Upper lobe of left lung (tissue), 6 donors: Measurements from ENCODE around the gene OLR1. TPM values are rescaled to one million over a fixed set of nuclear protein-coding genes. Genes with fewer than 3 reads are reported as not detected.
"Not testable (repeated sequence)": the region's sequence is repeated elsewhere in the genome, so short reads cannot be mapped to it uniquely, and the experiment has no call there.

ENCODE experiments used
- ATAC-seq, 2 donors: fragments of 200-7000 bp; cut with Tn5 transposase; one replicate each; pipeline ENCODE4 v1.9.1; 2022; ENCODE audit warnings: mild to moderate bottlenecking in 2 of 2, moderate library complexity in 2 of 2; ENCODE audit not compliant: low FRiP score in 2 of 2
- DNase-seq, 2 donors: peaks; one replicate each; pipeline ENCODE4 v3.0.0-alpha.2; 2019 to 2020
- H3K27ac ChIP-seq, 4 donors: fragments of 200-600 bp; sonication (generic); one replicate each; pipeline ENCODE4 v1.5.1; 2016 to 2019
- H3K27me3 ChIP-seq, 4 donors: fragments of 200-600 bp; sonication (generic); one replicate each; pipeline ENCODE4 v1.5.1; 2017 to 2019
- H3K36me3 ChIP-seq, 4 donors: fragments of 200-600 bp; sonication (generic); one replicate each; pipeline ENCODE4 v1.5.1; 2016 to 2019
- H3K4me1 ChIP-seq, 4 donors: fragments of 200-600 bp; sonication (generic); one replicate each; pipeline ENCODE4 v1.5.1; 2018 to 2019
- H3K4me3 ChIP-seq, 4 donors: fragments of 200-600 bp; sonication (generic); one replicate each; pipeline ENCODE4 v1.5.1; 2017 to 2019; ENCODE audit warnings: mild to moderate bottlenecking in 2 of 4, moderate library complexity in 1 of 4
- H3K9me3 ChIP-seq, 4 donors: fragments of 200-600 bp; sonication (generic); one replicate each; pipeline ENCODE4 v1.5.1; 2018 to 2019
- EP300 ChIP-seq, 4 donors: sonication (generic); formaldehyde crosslinking; IDR thresholded peaks; one replicate each; pipeline ENCODE4 v1.5.1; 2017; ENCODE audit warnings: antibody characterized with exemption in 4 of 4, control low read depth in 2 of 4
- POLR2A ChIP-seq, 4 donors: fragments of 450-650 bp; IDR thresholded peaks; one replicate each; pipeline ENCODE4 v1.5.1; 2016 to 2017; ENCODE audit warnings: antibody characterized with exemption in 4 of 4, mild to moderate bottlenecking in 2 of 4
- POLR2AphosphoS5 ChIP-seq, 2 donors: sonication (generic); formaldehyde crosslinking; IDR thresholded peaks; one replicate each; pipeline ENCODE4 v1.5.1; 2017; ENCODE audit warnings: antibody characterized with exemption in 2 of 2
- WGBS, 2 donors: methylation state at CpG; one replicate each; pipeline ENCODE4 v1.1.5; 2017 to 2018; 5-methylcytosine and 5-hydroxymethylcytosine counted together
- total RNA-seq, 6 donors: library from RNA; depleted of rRNA in 4 of 6; stranded (reverse); fragments of >200 nt in 4 of 6; gene quantifications; one replicate each; pipeline versions ENCODE4 v1.1.0 to v1.2.1, GENCODE V29; 2016 to 2021
- TF ChIP-seq, protein P1 (sequence below), 6 experiments: fragments of 450-650 bp in 4 of 6; fragments of 200-600 bp in 2 of 6; sonication (generic) in 2 of 6; IDR thresholded peaks; one replicate each; pipeline ENCODE4 v1.5.1; 2016 to 2019; ENCODE audit warnings: antibody characterized with exemption in 6 of 6
- donor health status: DM: no; HTN: no; CAD: no; lungs with moderate emphysema.
- donor health status: DM: no; HTN: yes; CAD: no; lungs with severe emphysema.

OLR1 gene
- total RNA-seq, 6 donors from 2014 or later, result 51.2 to 163 (median 113) TPM

DNA sequence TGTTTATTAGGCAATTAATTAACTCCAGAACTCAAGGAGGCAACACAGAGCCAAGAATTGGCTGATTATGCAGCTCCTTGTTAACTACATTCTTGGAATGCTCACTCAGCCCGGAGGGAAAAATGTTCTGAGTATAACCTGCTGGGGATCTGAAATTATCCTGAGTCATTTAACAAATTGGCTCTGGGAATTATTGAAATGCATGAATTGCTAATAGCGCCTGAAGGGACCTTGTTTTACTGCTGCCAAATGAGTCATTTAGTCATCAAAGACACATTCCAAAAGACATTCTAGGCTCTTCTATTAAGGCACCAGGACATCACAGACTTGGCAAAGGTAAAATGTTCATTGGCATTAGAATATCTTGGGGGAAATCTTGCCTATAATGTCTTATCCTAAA, 19.9 kb upstream of the OLR1 start:
- H3K36me3 ChIP-seq, result no peaks in the 10 kb centered on the region
- no peak overlapping the region for H3K27ac ChIP-seq
- peak in 1 of 2 donors; percentile 31 for ATAC-seq
- TF ChIP-seq POLR2A (IDR thresholded peaks at IDR 0.05) (no peak), EP300 (IDR thresholded peaks at IDR 0.05) (no peak), POLR2AphosphoS5 (IDR thresholded peaks at IDR 0.05) (no peak)
- TF ChIP-seq, protein P1, sequence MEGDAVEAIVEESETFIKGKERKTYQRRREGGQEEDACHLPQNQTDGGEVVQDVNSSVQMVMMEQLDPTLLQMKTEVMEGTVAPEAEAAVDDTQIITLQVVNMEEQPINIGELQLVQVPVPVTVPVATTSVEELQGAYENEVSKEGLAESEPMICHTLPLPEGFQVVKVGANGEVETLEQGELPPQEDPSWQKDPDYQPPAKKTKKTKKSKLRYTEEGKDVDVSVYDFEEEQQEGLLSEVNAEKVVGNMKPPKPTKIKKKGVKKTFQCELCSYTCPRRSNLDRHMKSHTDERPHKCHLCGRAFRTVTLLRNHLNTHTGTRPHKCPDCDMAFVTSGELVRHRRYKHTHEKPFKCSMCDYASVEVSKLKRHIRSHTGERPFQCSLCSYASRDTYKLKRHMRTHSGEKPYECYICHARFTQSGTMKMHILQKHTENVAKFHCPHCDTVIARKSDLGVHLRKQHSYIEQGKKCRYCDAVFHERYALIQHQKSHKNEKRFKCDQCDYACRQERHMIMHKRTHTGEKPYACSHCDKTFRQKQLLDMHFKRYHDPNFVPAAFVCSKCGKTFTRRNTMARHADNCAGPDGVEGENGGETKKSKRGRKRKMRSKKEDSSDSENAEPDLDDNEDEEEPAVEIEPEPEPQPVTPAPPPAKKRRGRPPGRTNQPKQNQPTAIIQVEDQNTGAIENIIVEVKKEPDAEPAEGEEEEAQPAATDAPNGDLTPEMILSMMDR (IDR thresholded peaks at IDR 0.05), result no peak
- H3K4me1 ChIP-seq, result peaks cover 0 to 6% (median 0%) of the 10 kb centered on the region in 4 donors
- WGBS, 2 donors, result 44 to 61% methylated on average over 2 of the region's 2 CpGs
- H3K4me3 ChIP-seq, result no peak overlapping the region
- no peaks in the 10 kb centered on the region for H3K27me3 ChIP-seq
- H3K9me3 ChIP-seq, result no peaks in the 10 kb centered on the region
- DNase-seq, result no peak

DNA sequence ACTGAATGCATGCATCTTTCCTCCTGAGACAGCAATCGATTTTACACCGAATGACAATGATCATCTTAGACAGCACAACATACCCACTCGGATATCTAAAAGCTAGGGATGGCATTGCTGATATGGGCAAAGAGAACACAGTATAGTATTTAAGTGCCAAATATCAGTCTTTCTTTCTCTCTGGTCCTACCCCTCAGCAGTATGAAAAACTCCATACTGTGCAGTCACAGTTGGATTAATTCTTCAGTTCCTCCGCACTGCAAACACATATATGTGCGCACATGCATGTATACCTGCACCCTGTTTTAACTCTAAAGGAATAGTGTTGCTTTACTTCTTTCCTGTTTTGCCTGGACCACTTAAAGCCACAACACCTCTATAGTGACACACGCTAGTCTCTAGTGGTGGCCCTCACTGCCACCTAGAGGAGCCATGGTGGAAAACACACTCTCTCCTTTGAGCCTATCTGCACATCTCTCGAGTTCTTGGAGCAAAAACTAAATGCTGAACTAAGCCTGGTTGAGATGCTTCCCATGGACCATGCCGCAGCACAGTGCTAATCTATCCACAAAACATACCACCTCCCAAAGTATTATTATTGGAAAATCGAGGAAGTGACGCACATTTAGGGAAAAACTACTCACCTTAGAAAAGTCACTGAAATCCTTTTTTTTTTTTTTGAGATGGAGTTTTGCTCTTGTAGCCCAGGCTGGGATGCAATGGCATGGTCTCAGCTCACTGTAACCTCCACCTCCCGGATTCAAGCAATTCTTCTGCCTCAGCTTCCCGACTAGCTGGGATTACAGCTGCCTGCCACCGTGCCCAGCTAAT, 18.8 kb upstream of the OLR1 start:
- H3K9me3 ChIP-seq, result no peaks in the 10 kb centered on the region
- TF ChIP-seq POLR2A (IDR thresholded peaks at IDR 0.05), result no peak
- TF ChIP-seq, protein P1 (IDR thresholded peaks at IDR 0.05), result peak; percentile 57 to 79 (median 68)
- peaks cover 0 to 6% (median 0%) of the 10 kb centered on the region in 4 donors for H3K4me1 ChIP-seq
- ATAC-seq, result peak; percentile 93
- no peaks in the 10 kb centered on the region for H3K27me3 ChIP-seq
- WGBS, 2 donors, result 45 to 50% methylated on average over 13 of the region's 13 CpGs
- no peak overlapping the region for H3K27ac ChIP-seq
- H3K4me3 ChIP-seq, result no peak overlapping the region
- no peaks in the 10 kb centered on the region for H3K36me3 ChIP-seq
- DNase-seq, result peak in 1 of 2 donors; percentile 68

DNA sequence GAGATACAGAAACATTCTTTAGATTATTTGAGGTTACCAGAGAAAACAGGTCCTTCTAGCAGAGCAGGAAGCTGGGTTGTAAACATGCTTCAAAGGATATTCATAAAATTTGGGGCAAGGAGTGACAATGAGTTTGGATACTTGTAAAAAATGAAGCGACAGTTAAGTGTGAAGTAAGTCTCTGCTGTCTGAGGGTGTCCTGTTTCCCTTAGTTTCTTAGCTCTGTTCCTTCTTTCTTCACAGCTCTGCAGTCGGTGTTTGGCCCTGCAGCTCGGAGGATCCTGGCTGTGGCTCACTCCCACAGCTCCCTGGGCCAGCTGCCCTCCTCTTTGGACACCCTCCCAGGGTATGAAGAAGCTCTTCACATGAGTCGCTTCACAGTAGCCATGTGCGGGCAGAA, 17.7 kb upstream of the OLR1 start:
- H3K27me3 ChIP-seq, result no peaks in the 10 kb centered on the region
- H3K9me3 ChIP-seq, result no peaks in the 10 kb centered on the region
- no peak for TF ChIP-seq POLR2A (IDR thresholded peaks at IDR 0.05)
- DNase-seq (no peak), ATAC-seq (peak in 1 of 2 donors; percentile 44)
- no peaks in the 10 kb centered on the region for H3K36me3 ChIP-seq
- H3K27ac ChIP-seq, result no peak overlapping the region
- H3K4me1 ChIP-seq, result peaks cover 0 to 6% (median 1%) of the 10 kb centered on the region in 4 donors
- H3K4me3 ChIP-seq, result no peak overlapping the region
- 45 to 49% methylated on average over 3 to 5 of the region's 5 CpGs for WGBS, 2 donors

DNA sequence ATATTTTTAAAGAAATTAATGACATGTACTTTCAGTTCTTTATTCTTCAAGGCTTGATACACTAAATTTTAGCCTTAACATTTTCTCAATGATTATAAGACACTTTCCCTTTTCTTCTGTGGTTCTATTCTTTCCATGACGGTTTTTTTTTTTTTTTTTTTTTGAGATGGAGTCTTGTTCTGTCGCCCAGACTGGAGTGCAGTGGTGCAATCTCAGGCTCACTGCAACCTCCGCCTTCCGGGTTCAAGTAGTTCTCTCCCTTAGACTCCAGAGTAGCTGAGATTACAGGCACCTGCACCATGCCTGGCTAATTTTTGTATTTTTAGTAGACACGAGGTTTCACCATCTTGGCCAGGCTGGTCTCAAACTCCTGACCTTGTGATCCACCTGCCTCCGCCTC, 15.0 kb upstream of the OLR1 start:
- H3K9me3 ChIP-seq, H3K27me3 ChIP-seq, H3K4me3 ChIP-seq, ATAC-seq, H3K36me3 ChIP-seq: not testable (repeated sequence)
- 58 to 67% methylated on average over 6 of the region's 6 CpGs for WGBS, 2 donors
- peak overlapping the region in 1 of 4 donors; percentile 35 for H3K27ac ChIP-seq
- peak in 1 of 2 donors; percentile 67 for DNase-seq
- peaks cover 0 to 13% (median 5%) of the 10 kb centered on the region in 4 donors for H3K4me1 ChIP-seq

DNA sequence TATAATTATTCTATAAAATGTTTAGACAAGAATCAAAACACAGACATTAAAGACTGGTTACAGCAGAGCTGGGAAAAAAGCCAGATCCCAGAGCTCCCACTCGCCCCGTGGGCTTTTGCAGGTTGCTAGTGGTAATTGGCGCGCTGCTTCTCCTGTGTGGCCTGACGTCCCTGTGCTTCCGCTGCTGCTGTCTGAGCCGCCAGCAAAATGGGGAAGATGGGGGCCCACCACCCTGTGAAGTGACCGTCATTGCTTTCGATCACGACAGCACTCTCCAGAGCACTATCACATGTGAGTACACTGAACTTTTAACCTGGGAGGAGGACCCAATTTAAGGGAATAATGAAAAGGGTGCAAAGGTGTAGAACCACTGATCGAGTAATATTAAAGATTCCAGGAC, 14.4 kb upstream of the OLR1 start:
- Histone ChIP-seq H3K27me3 (no peaks in the 10 kb centered on the region), H3K9me3 (no peaks in the 10 kb centered on the region), H3K4me3 (no peak overlapping the region), H3K27ac (peak overlapping the region in 1 of 4 donors; percentile 57), H3K4me1 (peaks cover 0 to 13% (median 5%) of the 10 kb centered on the region in 4 donors), H3K36me3 (no peaks in the 10 kb centered on the region)
- peak; percentile 60 to 79 for ATAC-seq
- WGBS, 2 donors, result 54 to 70% methylated on average over 11 of the region's 11 CpGs
- peak in 1 of 2 donors; percentile 82 for DNase-seq
- TF ChIP-seq POLR2AphosphoS5 (IDR thresholded peaks at IDR 0.05) (peak; percentile 50 to 60), EP300 (IDR thresholded peaks at IDR 0.05) (peak in 2 of 4 donors; percentile 21 to 42), POLR2A (IDR thresholded peaks at IDR 0.05) (peak in 1 of 4 donors; percentile 62)
- TF ChIP-seq, protein P1 (IDR thresholded peaks at IDR 0.05), result no peak
